ENCODE measurements around the gene CFAP77.
A peak's percentile ranks its signal among the peaks of the same experiment; 100 is the strongest.

The CFAP77 gene

DNA sequence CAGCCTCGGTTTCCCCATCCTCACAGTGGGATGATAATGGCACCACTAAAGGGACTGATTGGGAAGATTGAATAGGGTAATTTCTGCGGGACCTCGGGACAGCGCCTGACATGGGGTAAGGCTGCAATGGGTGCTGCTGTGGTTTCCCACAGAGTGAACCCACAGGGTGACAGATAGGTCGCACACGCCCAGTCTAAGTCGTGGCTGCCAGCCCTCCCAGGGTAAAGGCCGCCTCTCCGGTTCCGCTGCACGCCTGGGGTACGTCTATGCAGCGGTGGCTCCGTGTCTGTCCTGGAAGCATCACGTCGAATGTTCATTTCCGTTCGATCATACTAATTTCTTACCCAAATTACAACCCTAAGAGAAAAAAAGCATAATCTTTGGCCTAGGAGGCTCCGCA is 631 bp downstream of the CFAP77 start:
- no peak for DNase-seq

GRCh38 chr9:132411091-132411508 is 1.1 kb downstream of the CFAP77 start:
- peak; percentile 64 for DNase-seq

- DNase-seq = no peak
Measured at GRCh38 chr9:132412089-132412488, 2.1 kb downstream of the CFAP77 start.

DNA sequence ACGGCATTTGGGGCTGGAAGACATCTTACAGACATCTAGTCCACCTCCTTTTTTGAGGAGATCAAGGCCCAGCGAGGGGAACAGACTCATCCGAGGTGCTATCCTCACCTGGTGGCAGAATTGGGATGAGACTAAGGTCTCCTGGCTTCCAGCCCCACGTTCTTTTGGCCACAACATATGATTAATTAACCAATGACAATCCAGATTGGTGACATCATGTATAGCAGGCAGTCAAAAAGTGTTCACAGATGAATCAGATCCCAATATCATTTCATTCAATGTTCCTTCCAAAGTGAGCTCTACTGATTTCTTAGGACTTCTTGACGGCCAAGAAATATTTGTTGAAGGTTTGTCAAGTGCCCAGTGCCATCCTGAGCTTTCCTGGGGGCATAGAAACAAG is 3.9 kb downstream of the CFAP77 start:
- no peak for DNase-seq

GRCh38 chr9:132414731-132415130 is 4.7 kb downstream of the CFAP77 start:
- no peak for DNase-seq

- DNase-seq = no peak
Measured at GRCh38 chr9:132415181-132415580, 5.2 kb downstream of the CFAP77 start.

DNA sequence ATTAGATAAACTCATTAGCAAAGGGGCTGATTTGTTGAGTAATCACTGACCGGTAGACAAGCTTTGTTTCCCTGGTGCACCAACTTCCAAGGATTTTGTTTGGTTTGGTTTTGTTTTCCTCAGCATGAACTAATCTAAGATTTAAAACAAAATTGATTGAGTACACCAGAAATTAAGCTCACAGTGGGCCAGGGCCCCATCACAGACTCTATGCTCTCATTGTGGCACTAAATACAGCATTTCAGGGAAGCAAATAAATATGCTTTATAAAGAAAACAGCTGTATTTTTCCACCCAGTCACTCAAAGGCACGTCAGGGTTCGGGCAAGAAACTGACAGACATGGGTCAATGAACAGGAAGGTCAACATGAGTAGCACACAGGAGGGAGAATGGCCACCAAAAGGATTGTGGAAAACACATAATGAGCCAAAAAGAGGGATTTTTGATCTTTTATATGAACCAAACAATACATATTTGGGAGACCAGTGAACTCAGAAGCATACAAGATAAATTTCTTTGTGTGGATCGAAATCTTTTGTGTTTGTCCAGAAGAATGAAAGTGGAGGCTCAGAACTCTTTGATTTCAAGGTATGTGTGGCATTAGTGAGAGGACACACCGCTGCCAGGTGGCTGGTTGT is 8.8 kb downstream of the CFAP77 start:
- no peak for DNase-seq

- DNase-seq = no peak
Measured at GRCh38 chr9:132422574-132422973, 12.6 kb downstream of the CFAP77 start.

DNA sequence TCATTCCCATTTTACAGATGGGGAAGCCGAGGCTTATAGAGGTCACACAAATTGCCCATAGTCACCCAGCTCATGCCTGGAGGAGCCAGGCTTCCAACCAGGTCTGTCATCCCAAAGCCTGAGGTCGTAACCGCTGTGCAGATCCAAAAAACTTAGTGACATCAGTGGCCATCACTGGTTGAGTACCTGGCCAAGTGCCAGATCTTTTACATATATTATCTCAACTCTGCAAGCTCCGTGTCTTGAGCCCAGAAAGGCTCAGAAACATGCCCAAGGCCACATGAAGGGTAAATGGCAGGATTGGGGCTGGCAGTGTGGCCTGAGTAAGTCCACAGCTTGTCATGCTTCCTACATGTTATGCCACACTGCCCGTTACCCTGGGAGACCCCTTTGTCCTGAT is 13.5 kb downstream of the CFAP77 start:
- no peak for DNase-seq

GRCh38 chr9:132424857-132425674 is 15.1 kb downstream of the CFAP77 start:
- no peak for DNase-seq

DNA sequence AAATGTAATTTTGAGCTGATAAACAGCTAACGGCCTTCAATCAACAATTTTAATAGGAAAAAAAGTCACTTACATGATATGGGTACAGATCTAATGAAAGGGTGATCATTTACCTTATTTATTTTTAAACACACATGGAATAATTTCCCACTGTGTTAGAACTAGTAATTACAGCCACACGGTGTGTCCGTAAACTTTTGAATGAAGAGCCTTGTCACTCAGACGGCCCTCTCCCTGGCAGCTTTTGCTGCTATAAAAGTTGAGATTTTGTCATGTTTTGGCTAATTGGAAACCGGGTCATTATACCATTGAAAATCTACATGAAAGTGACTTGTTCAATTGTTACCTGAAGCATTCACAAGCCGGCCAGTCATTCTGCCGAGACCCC is 15.7 kb downstream of the CFAP77 start:
- DNase-seq = no peak

DNA sequence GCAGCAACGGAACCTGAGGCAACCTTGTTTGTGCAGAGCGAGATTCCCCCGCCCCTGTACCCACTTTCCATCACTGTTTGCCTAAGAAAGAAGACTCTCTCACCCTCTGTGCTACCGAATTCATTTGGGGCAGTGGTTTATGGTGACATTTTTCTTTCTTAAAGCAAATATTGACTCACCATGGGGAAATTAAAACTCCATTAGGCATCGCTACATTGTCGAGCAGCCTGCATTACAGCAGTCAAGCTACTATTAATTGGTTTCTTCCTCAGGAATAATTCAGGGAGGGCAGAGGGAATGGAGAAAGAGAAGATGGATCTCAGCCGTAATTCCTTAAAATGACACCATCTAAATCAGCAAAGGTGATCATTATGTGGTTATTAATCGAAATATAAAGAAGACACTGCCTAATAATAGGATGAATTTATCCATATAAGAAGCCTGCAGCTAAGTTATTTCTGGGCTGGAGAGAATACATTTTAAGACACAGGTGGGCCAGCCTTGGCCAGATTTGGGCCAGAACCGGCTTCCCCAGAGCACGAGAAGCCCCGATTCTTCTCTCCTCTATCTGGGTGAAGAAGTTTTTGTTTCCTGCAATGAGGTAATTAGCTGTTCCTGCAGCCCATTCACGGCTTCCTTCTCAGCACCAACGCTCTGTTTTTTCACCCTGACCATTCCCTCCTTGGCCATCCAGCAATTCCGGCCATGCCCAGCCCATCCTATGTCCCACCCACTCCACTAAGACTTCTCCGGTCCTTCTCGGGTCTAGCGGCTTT is 16.8 kb downstream of the CFAP77 start:
- DNase-seq = no peak

GRCh38 chr9:132430998-132431397 is 21.0 kb downstream of the CFAP77 start:
- no peak for DNase-seq

GRCh38 chr9:132434881-132435280 is 24.9 kb downstream of the CFAP77 start:
- no peak for DNase-seq

DNA sequence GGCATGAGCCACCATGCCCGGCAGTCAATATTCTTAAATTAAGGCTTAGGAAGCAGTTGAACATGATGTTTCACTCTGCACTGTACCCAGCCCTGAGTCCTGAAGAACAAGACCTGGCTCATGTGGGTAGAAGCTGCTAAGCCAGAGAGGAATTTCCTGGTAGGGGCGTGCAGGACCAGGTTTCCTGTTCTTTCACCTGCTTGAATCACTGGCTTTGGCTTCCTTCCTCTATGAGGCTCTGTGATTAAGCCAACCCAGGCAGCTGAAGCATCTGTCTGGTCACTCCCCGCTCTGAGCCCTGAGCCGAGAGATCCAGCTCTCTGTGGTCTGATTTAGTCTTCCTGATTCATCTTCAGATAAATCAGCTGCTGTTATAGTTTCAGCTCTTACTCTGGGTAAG is 29.1 kb downstream of the CFAP77 start:
- no peak for DNase-seq

DNA sequence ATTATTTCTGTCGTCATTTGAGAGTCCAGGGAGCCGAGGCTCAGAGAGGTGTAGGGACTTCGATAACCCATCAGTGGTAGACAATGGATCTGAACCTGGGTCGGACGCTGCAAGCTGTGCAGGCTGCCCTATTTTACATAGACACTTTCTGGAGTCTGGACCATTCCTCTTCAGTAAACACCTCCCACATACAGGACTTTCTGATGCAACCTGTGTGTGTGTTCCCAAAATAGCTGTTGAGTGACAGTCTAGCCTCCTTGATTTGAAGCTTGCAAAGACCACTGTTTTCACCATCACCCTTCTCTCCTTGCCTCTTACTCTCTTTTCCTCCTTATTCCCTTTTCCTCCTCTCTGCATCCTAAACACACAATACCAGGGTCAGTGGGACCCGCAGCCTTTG is 30.7 kb downstream of the CFAP77 start:
- no peak for DNase-seq

DNA sequence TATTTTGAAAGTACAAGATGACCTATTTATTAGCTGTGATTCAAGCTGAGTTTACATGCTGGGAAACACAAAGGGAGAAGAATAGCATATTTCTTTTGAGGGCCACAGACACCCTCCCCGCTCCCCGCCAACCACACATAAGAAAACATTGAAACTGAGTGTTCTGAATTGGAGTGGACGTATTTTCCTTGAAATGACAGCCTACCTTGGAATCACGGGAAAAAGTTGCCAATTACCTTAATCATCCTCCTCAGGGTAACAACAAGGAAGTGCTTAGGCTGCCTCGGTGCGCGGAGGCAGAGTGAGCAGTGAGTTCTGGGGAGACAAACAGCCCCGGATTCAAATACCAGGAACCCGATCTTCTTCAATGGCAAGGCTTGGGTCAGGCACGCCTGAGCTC is 31.4 kb downstream of the CFAP77 start:
- DNase-seq = no peak

DNA sequence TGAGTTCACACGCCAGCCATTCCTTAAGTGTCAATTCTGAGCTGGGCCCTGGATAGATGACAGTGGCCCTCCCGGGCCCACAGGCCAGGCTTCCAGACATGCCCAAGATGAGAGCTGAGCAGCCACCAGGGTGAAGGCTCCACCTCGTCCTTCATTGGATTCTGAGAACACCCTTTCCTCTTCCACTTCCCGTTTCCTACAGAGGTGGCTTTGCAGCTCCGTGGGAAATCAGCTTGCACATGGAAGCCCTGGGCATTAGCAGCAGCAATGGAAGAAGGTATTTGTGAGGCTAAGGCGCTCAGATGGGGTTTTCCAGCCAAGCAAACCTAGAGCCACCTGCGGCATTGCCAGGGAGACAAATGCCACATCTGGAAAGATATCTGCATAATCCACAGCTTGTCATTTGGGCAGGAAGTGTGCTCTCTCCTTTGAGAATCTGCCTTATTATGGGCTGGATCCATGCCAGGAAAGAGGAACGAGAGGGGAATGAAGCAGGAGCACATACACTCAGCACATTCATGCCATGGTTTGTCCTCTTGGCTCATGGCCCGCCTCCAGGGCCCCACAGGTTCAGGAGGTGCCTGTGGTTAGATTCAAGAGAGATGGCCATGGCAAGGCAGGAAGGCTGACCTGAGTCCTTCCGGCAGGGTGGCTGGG is 34.1 kb downstream of the CFAP77 start:
- no peak for DNase-seq

DNA sequence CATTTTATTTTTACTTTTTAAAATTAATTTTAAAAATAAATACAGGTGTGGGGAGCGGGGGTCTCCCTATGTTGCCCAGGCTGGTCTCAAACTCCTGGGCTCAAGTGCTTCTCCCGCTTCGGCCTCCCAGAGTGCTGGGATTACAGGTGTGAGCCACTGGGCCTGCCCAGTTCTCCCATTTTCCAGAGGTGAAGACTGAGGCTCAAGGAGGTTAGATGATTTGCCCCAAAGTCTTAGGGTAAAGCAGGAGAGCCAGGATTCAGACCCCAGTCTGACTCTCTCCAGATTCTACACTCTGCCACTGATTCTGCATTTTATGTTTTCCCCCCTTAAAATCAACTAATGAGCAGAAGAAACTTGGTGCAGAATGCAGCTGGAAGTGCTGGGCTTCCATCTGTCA is 36.9 kb downstream of the CFAP77 start:
- DNase-seq = no peak

- no peak for DNase-seq
Measured at GRCh38 chr9:132447346-132447745, 37.3 kb downstream of the CFAP77 start.

DNA sequence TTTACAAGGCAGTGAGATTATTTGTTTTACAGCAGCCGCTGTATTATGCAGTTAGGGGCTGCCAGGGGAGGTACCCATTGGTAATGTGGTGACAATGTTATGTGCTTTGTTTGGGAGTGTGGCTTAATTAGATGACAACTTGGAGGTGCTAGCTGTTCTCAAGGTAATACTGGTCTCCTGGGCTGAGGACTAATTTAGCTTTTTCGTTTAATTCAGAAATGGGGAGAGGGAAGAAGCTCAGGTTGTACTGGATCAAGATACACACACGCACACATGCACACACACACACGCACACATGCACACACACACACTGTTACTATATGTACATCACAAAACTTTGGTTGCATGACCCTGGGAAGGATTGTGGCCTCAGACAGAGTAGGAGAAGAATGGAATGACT is 37.9 kb downstream of the CFAP77 start:
- no peak for DNase-seq

GRCh38 chr9:132451276-132451675 is 41.3 kb downstream of the CFAP77 start:
- DNase-seq = peak; percentile 8

DNA sequence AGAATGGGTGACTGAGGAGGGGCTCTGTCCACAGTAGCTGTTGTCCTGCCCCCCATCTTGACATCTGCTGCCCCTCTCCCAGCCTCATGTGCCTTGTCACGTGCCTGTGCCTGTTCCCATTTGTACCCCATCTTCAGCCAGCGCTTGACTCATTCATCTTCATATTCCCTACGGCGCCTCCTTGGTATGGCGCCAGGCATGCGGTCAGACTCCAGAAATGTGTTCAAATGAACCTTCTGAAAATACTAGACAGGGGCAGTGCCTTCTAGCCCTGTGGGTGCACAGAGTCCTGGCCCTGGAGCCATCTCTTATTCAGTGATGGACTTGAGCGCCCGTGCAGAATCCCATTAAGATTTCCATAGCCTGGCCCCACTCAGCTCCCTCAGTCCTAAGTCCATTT is 46.2 kb downstream of the CFAP77 start:
- no peak for DNase-seq

Measured in stimulated activated naive CD4-positive, alpha-beta T cell treated with Interleukin-2 at 50 U/mL for 16 hours (primary cell).